Mesendoderm (in vitro differentiated cells): ENCODE measurements around the gene CHD2.

Experiments
- DNase-seq: peaks from one replicate; pipeline ENCODE4 v3.0.0; 2013
- H2AK5ac ChIP-seq: 2 replicates; pipeline ENCODE4 v1.6.1; 2013; ENCODE audit warnings: low read length, inconsistent platforms
- H2BK120ac ChIP-seq: 2 replicates; pipeline ENCODE4 v1.6.1; 2013; ENCODE audit warnings: low read depth, mild to moderate bottlenecking, low read length, moderate library complexity, mixed read lengths
- H2BK15ac ChIP-seq: replicated peaks from 2 replicates; pipeline ENCODE4 v1.6.1; 2013; ENCODE audit warnings: low read depth, mild to moderate bottlenecking, moderate library complexity
- H2BK5ac ChIP-seq: 2 replicates; pipeline ENCODE4 v1.6.1; 2013; ENCODE audit warnings: low read length, inconsistent platforms
- H3K18ac ChIP-seq: 2 replicates; pipeline ENCODE4 v1.6.1; 2013; ENCODE audit warnings: mild to moderate bottlenecking, low read length, mixed read lengths
- H3K23ac ChIP-seq: one replicate; pipeline ENCODE4 v1.6.1; 2013; ENCODE audit warnings: low read length
- H3K27ac ChIP-seq: 2 replicates; pipeline ENCODE4 v1.5.1; 2013; ENCODE audit warnings: low read depth, mild to moderate bottlenecking, inconsistent platforms, low read length, moderate library complexity
- H3K27me3 ChIP-seq: 2 replicates; pipeline ENCODE4 v1.6.1; 2013; ENCODE audit warnings: low read length, control low read depth, mild to moderate bottlenecking, inconsistent platforms; ENCODE audit not compliant: insufficient read depth, poor library complexity
- H3K36me3 ChIP-seq: 2 replicates; pipeline ENCODE4 v1.6.1; 2013; ENCODE audit warnings: low read length, inconsistent platforms; ENCODE audit not compliant: control insufficient read depth, insufficient read depth
- H3K4ac ChIP-seq: one replicate; pipeline ENCODE4 v1.6.1; 2013; ENCODE audit warnings: low read depth, mild to moderate bottlenecking, low read length, moderate library complexity
- H3K4me1 ChIP-seq: 2 replicates; pipeline ENCODE4 v1.6.1; 2013; ENCODE audit warnings: low read depth, low read length, inconsistent platforms; ENCODE audit not compliant: control insufficient read depth
- H3K4me2 ChIP-seq: 2 replicates; pipeline ENCODE4 v1.6.1; 2013; ENCODE audit warnings: low read length
- H3K4me3 ChIP-seq: 2 replicates; pipeline ENCODE4 v1.5.1; 2013; ENCODE audit warnings: mild to moderate bottlenecking, low read length
- H3K56ac ChIP-seq: one replicate; pipeline ENCODE4 v1.6.1; 2013; ENCODE audit warnings: low read length
- H3K79me1 ChIP-seq: 2 replicates; pipeline ENCODE4 v1.6.1; 2013; ENCODE audit warnings: low read length, inconsistent platforms
- H3K79me2 ChIP-seq: 2 replicates; pipeline ENCODE4 v1.6.1; 2013; ENCODE audit warnings: mild to moderate bottlenecking, low read length; ENCODE audit not compliant: control insufficient read depth, insufficient read depth
- H3K9ac ChIP-seq: 2 replicates; pipeline ENCODE4 v1.6.1; 2013; ENCODE audit warnings: low read length, inconsistent platforms
- H4K5ac ChIP-seq: one replicate; pipeline ENCODE4 v1.6.1; 2013; ENCODE audit warnings: low read length
- H4K8ac ChIP-seq: one replicate; pipeline ENCODE4 v1.6.1; 2013; ENCODE audit warnings: low read depth, mild to moderate bottlenecking, control low read depth, low read length, moderate library complexity
- WGBS: extraction: QIAGEN DNeasy Blood & Tissue Kit; methylation state at CpG from one replicate; pipeline ENCODE4 v1.1.7; 2013; ENCODE audit warnings: low lambda C conversion rate, missing lambda C conversion rate; ENCODE audit not compliant: insufficient coverage; ENCODE audit errors: extremely low coverage; 5-methylcytosine and 5-hydroxymethylcytosine counted together

Gene CHD2

GRCh38 chr15:93067649-93068085, 167.5 kb downstream of the CHD2 start:
- H3K79me1 ChIP-seq, result peaks cover 1% of the 10 kb centered on the region
- H3K4ac ChIP-seq, result no peak overlapping the region
- peaks cover 10% of the 10 kb centered on the region for H3K4me1 ChIP-seq
- no peak overlapping the region for H4K8ac ChIP-seq
- no peak overlapping the region for H2BK15ac ChIP-seq
- no CpG with 5 or more reads among the region's 4 CpGs for WGBS
- H3K23ac ChIP-seq, result no peak overlapping the region
- no peak overlapping the region for H4K5ac ChIP-seq
- no peak for DNase-seq
- no peaks in the 10 kb centered on the region for H3K79me2 ChIP-seq
- no peak overlapping the region for H3K4me2 ChIP-seq
- no peak overlapping the region for H3K27ac ChIP-seq
- H2BK5ac ChIP-seq, result no peak overlapping the region
- no peak overlapping the region for H3K9ac ChIP-seq
- H3K36me3 ChIP-seq, result no peaks in the 10 kb centered on the region
- H3K56ac ChIP-seq, result no peak overlapping the region
- H3K18ac ChIP-seq, result no peak overlapping the region
- H3K4me3 ChIP-seq, result no peak overlapping the region
- H2BK120ac ChIP-seq, result no peak overlapping the region
- H2AK5ac ChIP-seq, result no peak overlapping the region
- H3K27me3 ChIP-seq, result no peaks in the 10 kb centered on the region

- no peak overlapping the region for H4K5ac ChIP-seq
- peaks cover 1% of the 10 kb centered on the region for H3K79me1 ChIP-seq
- no peaks in the 10 kb centered on the region for H3K79me2 ChIP-seq
- no peak overlapping the region for H3K18ac ChIP-seq
- H3K27ac ChIP-seq, result no peak overlapping the region
- no peak overlapping the region for H3K4me3 ChIP-seq
- peaks cover 10% of the 10 kb centered on the region for H3K4me1 ChIP-seq
- H3K23ac ChIP-seq, result no peak overlapping the region
- H2AK5ac ChIP-seq, result no peak overlapping the region
- no peaks in the 10 kb centered on the region for H3K27me3 ChIP-seq
- no peak for DNase-seq
- no CpG with 5 or more reads among the region's 6 CpGs for WGBS
- no peak overlapping the region for H4K8ac ChIP-seq
- no peak overlapping the region for H2BK120ac ChIP-seq
- no peaks in the 10 kb centered on the region for H3K36me3 ChIP-seq
- no peak overlapping the region for H3K4me2 ChIP-seq
- H2BK5ac ChIP-seq, result no peak overlapping the region
- H3K4ac ChIP-seq, result no peak overlapping the region
- H3K9ac ChIP-seq, result no peak overlapping the region
- no peak overlapping the region for H3K56ac ChIP-seq
- no peak overlapping the region for H2BK15ac ChIP-seq
These were observed 168.6 kb downstream of the CHD2 start for GRCh38 chr15:93068581-93069199.

- H3K79me1 ChIP-seq, result peaks cover 1% of the 10 kb centered on the region
- no peak overlapping the region for H4K8ac ChIP-seq
- peaks cover 10% of the 10 kb centered on the region for H3K4me1 ChIP-seq
- H3K4ac ChIP-seq, result no peak overlapping the region
- no peak overlapping the region for H2BK5ac ChIP-seq
- H3K36me3 ChIP-seq, result no peaks in the 10 kb centered on the region
- H3K18ac ChIP-seq, result no peak overlapping the region
- no peak overlapping the region for H2BK120ac ChIP-seq
- WGBS, result no CpG with 5 or more reads among the region's 10 CpGs
- H3K27me3 ChIP-seq, result no peaks in the 10 kb centered on the region
- H3K4me3 ChIP-seq, result no peak overlapping the region
- H3K79me2 ChIP-seq, result no peaks in the 10 kb centered on the region
- H3K27ac ChIP-seq, result no peak overlapping the region
- H3K9ac ChIP-seq, result no peak overlapping the region
- H4K5ac ChIP-seq, result no peak overlapping the region
- H3K56ac ChIP-seq, result no peak overlapping the region
- no peak overlapping the region for H3K23ac ChIP-seq
- H3K4me2 ChIP-seq, result no peak overlapping the region
- no peak overlapping the region for H2AK5ac ChIP-seq
- DNase-seq, result no peak
- no peak overlapping the region for H2BK15ac ChIP-seq
These were observed 170.0 kb downstream of the CHD2 start for GRCh38 chr15:93070132-93070531.

GRCh38 chr15:93070551-93071296, 170.6 kb downstream of the CHD2 start:
- peaks cover 10% of the 10 kb centered on the region for H3K4me1 ChIP-seq
- no peak overlapping the region for H3K4me3 ChIP-seq
- no peak overlapping the region for H3K9ac ChIP-seq
- no peak overlapping the region for H3K23ac ChIP-seq
- peak; percentile 51 for DNase-seq
- no peak overlapping the region for H3K4me2 ChIP-seq
- no peaks in the 10 kb centered on the region for H3K79me2 ChIP-seq
- H2BK120ac ChIP-seq, result no peak overlapping the region
- H3K56ac ChIP-seq, result peak overlapping the region; percentile 94
- no peak overlapping the region for H4K8ac ChIP-seq
- no peak overlapping the region for H3K4ac ChIP-seq
- WGBS, result no CpG with 5 or more reads among the region's 10 CpGs
- H3K36me3 ChIP-seq, result no peaks in the 10 kb centered on the region
- no peak overlapping the region for H2AK5ac ChIP-seq
- peaks cover 1% of the 10 kb centered on the region for H3K79me1 ChIP-seq
- H3K27ac ChIP-seq, result no peak overlapping the region
- no peak overlapping the region for H3K18ac ChIP-seq
- H3K27me3 ChIP-seq, result no peaks in the 10 kb centered on the region
- H2BK5ac ChIP-seq, result no peak overlapping the region
- H2BK15ac ChIP-seq, result no peak overlapping the region
- H4K5ac ChIP-seq, result no peak overlapping the region

- H3K56ac ChIP-seq, result peak overlapping the region; percentile 94
- H2BK15ac ChIP-seq, result no peak overlapping the region
- H4K5ac ChIP-seq, result no peak overlapping the region
- no peaks in the 10 kb centered on the region for H3K27me3 ChIP-seq
- no peak overlapping the region for H4K8ac ChIP-seq
- DNase-seq, result peak; percentile 53
- no peak overlapping the region for H3K4ac ChIP-seq
- H2AK5ac ChIP-seq, result peak overlapping the region; percentile 47
- H3K9ac ChIP-seq, result peak overlapping the region; percentile 83
- no peaks in the 10 kb centered on the region for H3K36me3 ChIP-seq
- peak overlapping the region; percentile 85 for H3K18ac ChIP-seq
- no peak overlapping the region for H2BK5ac ChIP-seq
- H3K4me2 ChIP-seq, result peak overlapping the region; percentile 94
- H3K79me1 ChIP-seq, result peaks cover 1% of the 10 kb centered on the region
- no CpG with 5 or more reads among the region's 22 CpGs for WGBS
- no peaks in the 10 kb centered on the region for H3K79me2 ChIP-seq
- H2BK120ac ChIP-seq, result no peak overlapping the region
- peaks cover 10% of the 10 kb centered on the region for H3K4me1 ChIP-seq
- H3K27ac ChIP-seq, result no peak overlapping the region
- peak overlapping the region; percentile 85 for H3K23ac ChIP-seq
- peak overlapping the region; percentile 82 for H3K4me3 ChIP-seq
These were observed 171.4 kb downstream of the CHD2 start for GRCh38 chr15:93071469-93071936.
